Mucosa of rectum (tissue), 2 donors: Measurements from ENCODE around the gene BRICD5.

Experiments
- H3K27ac ChIP-seq, 2 donors: one replicate each; pipeline ENCODE4 v1.7.0; 2013; ENCODE audit warnings: inconsistent platforms in 2 of 2, low read depth in 2 of 2, low read length in 2 of 2
- H3K27me3 ChIP-seq, 2 donors: one replicate each; pipeline ENCODE4 v1.7.0; 2013; ENCODE audit warnings: low read length in 2 of 2; ENCODE audit not compliant: control insufficient read depth in 2 of 2, insufficient read depth in 2 of 2
- H3K36me3 ChIP-seq, 2 donors: one replicate each; pipeline ENCODE4 v1.7.0; 2013; ENCODE audit warnings: low read length in 2 of 2; ENCODE audit not compliant: control insufficient read depth in 2 of 2, insufficient read depth in 2 of 2
- H3K4me1 ChIP-seq, 2 donors: one replicate each; pipeline ENCODE4 v1.7.0; 2013; ENCODE audit warnings: low read length in 2 of 2, mild to moderate bottlenecking in 1 of 2; ENCODE audit not compliant: control insufficient read depth in 2 of 2, insufficient read depth in 2 of 2
- H3K4me3 ChIP-seq, 2 donors: one replicate each; pipeline ENCODE4 v1.7.0; 2013; ENCODE audit warnings: low read length in 2 of 2
- H3K9ac ChIP-seq, 2 donors: one replicate each; pipeline ENCODE4 v1.7.0; 2013; ENCODE audit warnings: low read length in 2 of 2, low read depth in 1 of 2, mild to moderate bottlenecking in 1 of 2
- H3K9me3 ChIP-seq, 2 donors: one replicate each; pipeline ENCODE4 v1.7.0; 2013; ENCODE audit warnings: low read length in 2 of 2; ENCODE audit not compliant: control insufficient read depth in 2 of 2
- donor health status: healthy.
- donor health status: Normal muscosa, but diverticular disease.

The BRICD5 gene

GRCh38 chr16:2191446-2191706 is 19.3 kb downstream of the BRICD5 start:
- H3K27ac ChIP-seq, result no peak overlapping the region
- H3K9ac ChIP-seq, result no peak overlapping the region
- no peak overlapping the region for H3K4me3 ChIP-seq
- peaks cover 0 to 4% of the 10 kb centered on the region in 2 donors for H3K4me1 ChIP-seq
- no peaks in the 10 kb centered on the region for H3K36me3 ChIP-seq
- H3K27me3 ChIP-seq, result peaks cover 17 to 20% of the 10 kb centered on the region in 2 donors
- no peaks in the 10 kb centered on the region for H3K9me3 ChIP-seq

GRCh38 chr16:2190659-2191445 is 19.8 kb downstream of the BRICD5 start:
- Histone ChIP-seq H3K9me3 (no peaks in the 10 kb centered on the region), H3K36me3 (no peaks in the 10 kb centered on the region), H3K9ac (no peak overlapping the region), H3K27ac (no peak overlapping the region), H3K4me3 (no peak overlapping the region), H3K4me1 (peaks cover 0 to 3% of the 10 kb centered on the region in 2 donors), H3K27me3 (peaks cover 17 to 20% of the 10 kb centered on the region in 2 donors)

- Histone ChIP-seq H3K4me3 (no peak overlapping the region), H3K36me3 (no peaks in the 10 kb centered on the region), H3K9ac (no peak overlapping the region)
These were observed 20.5 kb downstream of the BRICD5 start for GRCh38 chr16:2190002-2190658.

DNA sequence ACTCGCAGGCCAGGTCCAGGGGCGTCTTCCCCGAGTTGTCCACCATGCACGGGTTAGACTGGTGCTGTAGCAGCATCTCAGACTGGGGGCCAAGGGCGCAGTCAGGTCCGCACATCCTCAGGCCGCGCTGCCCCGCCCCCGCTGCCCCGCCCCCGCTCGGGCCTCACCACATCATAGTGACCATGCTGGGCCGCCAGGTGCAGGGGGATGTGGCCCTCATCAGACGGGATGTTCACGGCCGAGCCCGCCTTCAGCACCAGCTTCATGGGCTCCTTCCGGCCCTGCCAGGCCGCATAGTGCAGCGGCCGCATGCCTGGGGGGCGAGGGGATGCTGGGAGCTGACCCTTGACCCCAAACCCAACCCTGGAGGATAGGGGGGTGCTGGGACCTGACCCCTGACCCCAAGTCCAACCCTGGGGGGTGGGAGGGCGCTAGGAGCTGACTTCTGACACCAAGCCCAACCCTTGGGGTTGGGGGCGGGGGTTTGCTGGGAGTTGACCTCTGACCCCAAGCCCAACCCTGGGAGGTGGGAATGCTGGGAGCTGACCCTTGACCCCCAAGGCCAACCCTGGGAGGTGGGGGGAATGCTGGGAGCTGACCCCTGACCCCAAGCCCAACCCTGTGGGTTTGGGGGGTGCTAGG is 21.3 kb downstream of the BRICD5 start:
- peaks cover 6 to 10% of the 10 kb centered on the region in 2 donors for H3K27me3 ChIP-seq
- no peaks in the 10 kb centered on the region for H3K4me1 ChIP-seq
- no peak overlapping the region for H3K27ac ChIP-seq
- no peak overlapping the region for H3K9ac ChIP-seq
- no peaks in the 10 kb centered on the region for H3K36me3 ChIP-seq
- no peak overlapping the region for H3K4me3 ChIP-seq
- no peaks in the 10 kb centered on the region for H3K9me3 ChIP-seq

More at GRCh38 chr16:2190002-2190658, 20.5 kb downstream of the BRICD5 start:
- Histone ChIP-seq H3K4me1 (no peaks in the 10 kb centered on the region), H3K9me3 (no peaks in the 10 kb centered on the region), H3K27ac (no peak overlapping the region), H3K27me3 (peaks cover 13 to 15% of the 10 kb centered on the region in 2 donors)

DNA sequence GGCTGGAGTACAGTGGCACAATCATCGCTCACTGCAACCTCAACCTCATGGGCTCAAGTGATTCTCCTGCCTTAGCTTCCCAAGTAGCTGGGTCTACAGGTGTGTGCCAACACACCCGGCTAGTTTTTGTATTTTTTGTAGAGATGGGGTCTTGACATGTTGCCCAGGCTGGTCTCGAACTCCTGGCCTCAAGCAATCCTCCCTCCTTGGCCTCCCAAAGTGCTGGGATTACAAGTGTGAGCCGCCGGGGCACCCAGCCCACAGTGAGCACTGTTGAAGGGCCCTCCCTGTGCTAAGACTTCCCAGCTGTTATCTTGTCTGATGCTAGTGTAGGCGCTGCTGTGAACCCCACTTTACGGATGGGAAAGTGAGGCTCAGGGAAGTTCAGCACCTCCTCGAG is 22.3 kb downstream of the BRICD5 start:
- no peaks in the 10 kb centered on the region for H3K36me3 ChIP-seq
- no peak overlapping the region for H3K27ac ChIP-seq
- H3K9ac ChIP-seq, result no peak overlapping the region
- peaks cover 2 to 8% of the 10 kb centered on the region in 2 donors for H3K27me3 ChIP-seq
- no peak overlapping the region for H3K4me3 ChIP-seq
- H3K9me3 ChIP-seq, result no peaks in the 10 kb centered on the region
- H3K4me1 ChIP-seq, result no peaks in the 10 kb centered on the region

DNA sequence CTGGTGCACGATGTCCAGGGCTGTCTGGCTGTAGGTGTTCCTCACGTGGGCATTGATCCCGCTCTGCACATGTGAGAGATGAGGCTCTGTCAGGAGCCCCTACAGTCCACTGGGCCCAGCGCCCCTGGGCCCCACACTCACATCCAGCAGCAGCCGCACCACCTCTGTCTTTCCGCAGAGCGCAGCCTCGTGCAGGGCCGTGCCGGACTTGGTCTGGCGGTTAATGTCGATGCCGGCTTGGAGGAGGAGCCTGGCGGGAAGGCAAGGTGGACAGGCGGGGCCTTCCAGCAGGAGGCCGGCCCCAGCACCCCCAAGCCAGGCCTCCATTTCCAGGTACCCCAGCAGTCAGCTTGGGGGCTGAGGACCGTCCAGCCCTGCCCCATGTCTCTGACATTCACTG is 23.5 kb downstream of the BRICD5 start:
- Histone ChIP-seq H3K9ac (no peak overlapping the region), H3K9me3 (no peaks in the 10 kb centered on the region), H3K4me1 (no peaks in the 10 kb centered on the region), H3K27me3 (peaks cover 2 to 8% of the 10 kb centered on the region in 2 donors), H3K4me3 (no peak overlapping the region), H3K36me3 (no peaks in the 10 kb centered on the region), H3K27ac (no peak overlapping the region)

DNA sequence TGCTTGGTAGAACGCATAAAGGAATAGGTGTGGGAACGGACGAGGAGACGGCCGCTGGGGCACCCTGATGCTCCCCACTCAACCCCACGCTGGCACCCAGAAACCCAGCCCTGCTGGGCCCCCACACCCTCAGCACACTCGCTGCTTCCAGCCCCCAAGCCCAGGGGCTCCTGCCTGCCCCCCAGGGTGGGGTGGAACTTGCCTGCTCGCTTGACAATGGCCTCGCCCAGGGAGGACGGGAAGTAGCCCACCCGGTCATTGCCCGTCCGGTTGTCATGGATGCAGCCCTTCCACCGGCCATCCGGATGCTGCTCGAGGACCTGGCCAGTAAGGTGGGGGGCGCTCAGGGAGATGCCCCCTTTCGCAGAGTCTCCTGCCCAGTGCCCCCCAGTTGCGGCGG is 24.2 kb downstream of the BRICD5 start:
- H3K27ac ChIP-seq, result no peak overlapping the region
- H3K4me3 ChIP-seq, result no peak overlapping the region
- no peak overlapping the region for H3K9ac ChIP-seq
- no peaks in the 10 kb centered on the region for H3K4me1 ChIP-seq
- no peaks in the 10 kb centered on the region for H3K36me3 ChIP-seq
- H3K27me3 ChIP-seq, result peaks cover 2 to 8% of the 10 kb centered on the region in 2 donors
- no peaks in the 10 kb centered on the region for H3K9me3 ChIP-seq

- Histone ChIP-seq H3K4me1 (no peaks in the 10 kb centered on the region), H3K36me3 (no peaks in the 10 kb centered on the region), H3K9ac (no peak overlapping the region), H3K27me3 (peaks cover 2 to 8% of the 10 kb centered on the region in 2 donors), H3K4me3 (no peak overlapping the region), H3K9me3 (no peaks in the 10 kb centered on the region), H3K27ac (no peak overlapping the region)
These were observed 24.6 kb downstream of the BRICD5 start for GRCh38 chr16:2186064-2186463.

DNA sequence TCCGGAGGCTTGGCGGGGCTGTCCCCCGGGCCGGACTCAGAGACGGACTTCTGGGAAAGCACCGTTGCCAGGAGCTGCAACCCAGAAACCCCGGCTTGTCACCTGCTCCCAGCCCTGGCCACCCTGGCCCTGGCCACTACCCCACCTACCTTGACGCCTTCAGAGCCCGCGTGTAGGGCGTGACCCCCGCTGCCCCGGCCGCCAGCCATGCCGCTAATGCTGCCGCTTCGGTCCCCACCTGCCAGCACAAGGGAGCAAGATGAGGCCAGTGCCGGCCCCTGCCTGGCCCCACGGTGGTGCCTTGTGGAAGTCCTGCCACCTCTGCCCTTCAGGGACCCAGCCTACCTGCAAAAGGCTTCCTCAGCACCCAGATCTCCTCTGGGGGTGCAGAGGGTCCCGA is 25.7 kb downstream of the BRICD5 start:
- Histone ChIP-seq H3K4me1 (no peaks in the 10 kb centered on the region), H3K36me3 (no peaks in the 10 kb centered on the region), H3K27me3 (peaks cover 2 to 8% of the 10 kb centered on the region in 2 donors)

GRCh38 chr16:2184346-2184745 is 26.3 kb downstream of the BRICD5 start:
- H3K27ac ChIP-seq, result no peak overlapping the region
- no peaks in the 10 kb centered on the region for H3K4me1 ChIP-seq
- peaks cover 2 to 8% of the 10 kb centered on the region in 2 donors for H3K27me3 ChIP-seq
- no peak overlapping the region for H3K4me3 ChIP-seq
- no peak overlapping the region for H3K9ac ChIP-seq
- H3K36me3 ChIP-seq, result no peaks in the 10 kb centered on the region
- no peaks in the 10 kb centered on the region for H3K9me3 ChIP-seq

More for the DNA sequence above, 25.7 kb downstream of the BRICD5 start:
- Histone ChIP-seq H3K27ac (no peak overlapping the region), H3K4me3 (no peak overlapping the region), H3K9ac (no peak overlapping the region), H3K9me3 (no peaks in the 10 kb centered on the region)
